T-helper 1 cell treated with Interleukin-12 subunit alpha and Interleukin-12 subunit beta and Interleukin-4 antibody, amounts not matched to agents 30 μg/mL and 1 μg/mL, for 36 hours (primary cell): ENCODE data around the gene PIN1.
"Not testable (repeated sequence)": the region's sequence is repeated elsewhere in the genome, so short reads cannot be mapped to it uniquely, and the experiment has no call there.

Source experiments
- H3K27ac Mint-ChIP-seq: one replicate; pipeline ENCODE4 v1.8.0; 2021; ENCODE audit warnings: mild to moderate bottlenecking, mixed read lengths
- H3K27me3 Mint-ChIP-seq: one replicate; pipeline ENCODE4 v1.8.0; 2021; ENCODE audit warnings: low read depth, mixed read lengths
- H3K36me3 Mint-ChIP-seq: one replicate; pipeline ENCODE4 v1.8.0; 2021; ENCODE audit warnings: low read depth, mixed read lengths
- H3K4me1 Mint-ChIP-seq: one replicate; pipeline ENCODE4 v1.8.0; 2021; ENCODE audit warnings: low read depth, mixed read lengths
- H3K4me3 Mint-ChIP-seq: one replicate; pipeline ENCODE4 v1.8.0; 2021; ENCODE audit warnings: mild to moderate bottlenecking, moderate library complexity, mixed read lengths
- H3K9me3 Mint-ChIP-seq: one replicate; pipeline ENCODE4 v1.8.0; 2021; ENCODE audit warnings: mixed read lengths

The PIN1 gene

DNA sequence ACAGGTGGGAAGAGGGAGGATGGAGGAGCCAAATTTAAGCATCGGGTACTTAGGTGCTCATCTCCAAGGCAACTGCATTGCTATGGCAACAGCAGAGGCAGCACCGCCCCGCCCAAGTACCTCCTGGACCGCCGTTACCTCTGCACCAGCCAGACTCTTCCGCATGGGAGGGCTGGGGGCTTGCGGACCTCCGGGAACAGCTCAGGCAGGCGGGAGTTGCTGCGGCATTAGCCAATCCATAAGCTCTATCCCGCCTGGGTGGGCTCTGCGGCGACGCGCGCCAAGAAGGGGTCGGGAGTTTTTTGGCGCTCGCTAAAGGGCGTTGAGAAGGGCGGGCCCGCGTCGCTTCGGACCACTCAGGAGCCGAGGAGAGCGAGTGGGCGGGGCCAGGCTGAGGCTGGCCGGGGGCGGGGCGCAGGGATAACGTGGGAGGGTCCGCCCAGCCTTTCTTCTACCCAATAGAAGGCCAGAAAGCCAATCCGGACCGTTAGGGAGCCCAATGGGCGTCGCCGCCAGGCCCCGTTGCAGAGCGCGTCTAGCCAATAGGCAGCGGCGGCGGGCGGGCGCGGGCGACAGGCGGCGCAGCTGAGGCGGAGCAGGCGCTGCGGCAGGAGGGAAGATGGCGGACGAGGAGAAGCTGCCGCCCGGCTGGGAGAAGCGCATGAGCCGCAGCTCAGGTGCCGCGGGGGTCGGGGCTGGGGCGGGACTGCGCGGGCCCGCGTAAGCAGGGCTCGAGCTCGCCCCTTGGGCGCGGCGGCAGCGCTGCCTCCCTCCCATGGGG is at the start of gene PIN1:
PIN1 (plus strand) TSS at position 593 of the 781 bp plus-strand sequence; CDS start at position 620, 27 bp downstream.
- H3K27ac Mint-ChIP-seq: peak within 1 kb of the TSS; percentile 88
- H3K4me1 Mint-ChIP-seq: peaks cover 15% of the 10 kb centered on the region
- H3K4me3 Mint-ChIP-seq: peak within 1 kb of the TSS; percentile 95
- H3K9me3 Mint-ChIP-seq: no peaks in the 10 kb centered on the region
- no peaks in the 10 kb centered on the region for H3K27me3 Mint-ChIP-seq
- H3K36me3 Mint-ChIP-seq: peaks cover 14% of the 10 kb centered on the region

DNA sequence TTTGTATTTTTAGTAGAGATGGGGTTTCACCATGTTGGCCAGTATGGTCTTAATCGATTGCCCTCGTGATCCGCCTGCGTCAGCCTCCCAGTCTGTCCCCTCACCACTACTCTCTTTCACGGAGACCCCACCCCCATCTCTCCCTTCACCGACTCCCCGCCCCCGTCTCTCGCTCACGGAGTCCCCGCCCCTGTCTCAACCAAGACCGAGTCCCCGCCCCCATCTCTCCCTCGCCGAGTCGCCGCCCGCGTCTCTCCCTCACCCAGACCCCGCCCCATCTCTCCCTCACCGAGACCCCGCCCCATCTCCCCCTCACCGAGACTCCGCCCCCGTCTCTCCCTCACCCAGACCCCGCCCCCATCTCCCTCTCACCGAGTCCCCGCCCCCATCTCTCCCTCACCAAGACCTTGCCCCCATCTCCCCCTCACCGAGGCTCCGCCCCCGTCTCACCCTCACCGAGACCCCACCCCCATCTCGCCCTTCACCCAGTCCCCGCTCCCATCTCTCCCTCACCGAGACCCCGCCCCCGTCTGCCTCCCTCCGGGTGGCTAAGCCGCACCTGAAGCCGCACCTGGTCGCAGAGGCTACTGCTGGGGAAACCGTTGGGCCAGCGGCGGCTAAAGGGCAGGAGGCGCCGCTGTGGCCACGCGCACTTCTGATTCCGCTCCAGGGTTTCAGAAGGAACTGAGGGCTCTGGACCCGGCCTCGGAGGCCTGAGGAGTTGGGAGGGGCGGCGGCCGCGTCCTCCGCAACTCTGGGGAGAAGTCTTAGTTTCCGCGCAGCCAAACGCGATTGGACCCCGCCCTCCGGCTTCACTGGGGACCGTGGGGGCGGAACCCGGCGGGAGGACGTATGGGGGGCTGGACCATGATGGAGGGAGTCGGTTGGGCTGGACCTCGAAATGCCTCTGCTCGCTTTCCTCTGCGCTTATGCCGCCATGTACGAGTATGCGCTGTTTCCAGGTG is 49.5 kb upstream of the PIN1 start:
- Mint-ChIP-seq H3K4me3 (peak overlapping the region; percentile 91), H3K36me3 (no peaks in the 10 kb centered on the region), H3K27me3 (no peaks in the 10 kb centered on the region), H3K9me3 (peaks cover 6% of the 10 kb centered on the region), H3K4me1 (peaks cover 20% of the 10 kb centered on the region), H3K27ac (peak overlapping the region; percentile 90)

DNA sequence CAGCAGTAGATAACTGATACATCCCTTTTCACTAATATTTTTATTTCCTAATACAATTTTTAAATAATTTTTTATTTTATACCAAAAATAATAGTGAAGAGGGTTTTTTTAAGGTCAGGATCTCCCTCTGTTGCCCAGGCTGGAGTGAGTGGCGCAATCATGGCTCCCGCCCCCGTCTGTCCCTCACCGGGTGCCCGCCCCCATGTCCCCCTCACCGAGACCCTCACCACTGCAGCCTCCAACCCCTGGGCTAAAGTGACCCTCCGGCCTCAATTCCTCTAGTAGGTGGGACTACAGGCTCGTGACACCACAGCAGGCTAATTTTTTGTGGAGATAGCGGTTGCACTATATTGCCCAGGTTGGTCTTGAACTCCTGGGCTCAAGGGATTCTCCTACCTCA is 48.8 kb upstream of the PIN1 start:
- Mint-ChIP-seq H3K4me1 (peaks cover 21% of the 10 kb centered on the region), H3K36me3 (no peaks in the 10 kb centered on the region), H3K27me3 (no peaks in the 10 kb centered on the region), H3K9me3 (peaks cover 6% of the 10 kb centered on the region), H3K4me3 (peak overlapping the region; percentile 91), H3K27ac (no peak overlapping the region)

DNA sequence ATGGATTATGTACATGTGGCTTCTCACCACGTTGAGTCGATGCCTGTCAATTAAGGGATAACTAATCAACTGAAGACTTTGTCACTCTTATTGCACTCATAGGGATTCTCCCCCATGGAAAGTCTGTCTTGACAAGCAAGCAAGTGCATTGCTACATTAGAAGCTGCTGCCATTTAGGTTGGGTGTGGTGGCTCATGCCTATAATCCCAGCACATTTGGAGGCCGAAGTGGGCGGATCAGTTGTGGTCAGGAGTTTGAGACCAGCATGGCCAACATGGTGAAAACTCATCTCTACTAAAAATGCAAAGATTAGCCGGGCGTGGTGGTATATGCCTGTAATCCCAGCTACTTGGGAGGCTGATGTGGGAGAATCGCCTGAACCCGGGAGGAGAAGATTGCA is 48.3 kb upstream of the PIN1 start:
- H3K27me3 Mint-ChIP-seq: no peaks in the 10 kb centered on the region
- peaks cover 23% of the 10 kb centered on the region for H3K4me1 Mint-ChIP-seq
- no peaks in the 10 kb centered on the region for H3K36me3 Mint-ChIP-seq
- peaks cover 6% of the 10 kb centered on the region for H3K9me3 Mint-ChIP-seq
- peak overlapping the region; percentile 63 for H3K4me3 Mint-ChIP-seq
- no peak overlapping the region for H3K27ac Mint-ChIP-seq

DNA sequence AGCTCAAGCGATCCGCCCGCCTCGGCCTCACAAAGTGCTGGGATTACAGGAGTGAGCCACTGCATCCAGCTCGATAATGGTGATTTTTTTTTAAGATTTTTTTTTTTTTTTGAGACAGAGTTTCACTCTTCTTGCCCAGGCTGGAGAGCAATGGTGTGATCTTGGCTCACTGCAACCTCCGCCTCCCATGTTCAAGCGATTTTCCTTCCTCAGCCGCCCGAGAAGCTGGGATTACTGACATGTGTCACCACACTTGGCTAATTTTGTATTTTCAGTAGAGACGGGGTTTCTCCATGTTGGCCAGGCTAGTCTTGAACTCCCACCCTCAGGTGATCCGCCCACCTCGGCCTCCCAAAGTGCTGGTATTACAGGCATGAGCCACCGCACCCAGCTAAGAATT is 46.5 kb upstream of the PIN1 start:
- H3K27me3 Mint-ChIP-seq, H3K4me3 Mint-ChIP-seq, H3K36me3 Mint-ChIP-seq, H3K27ac Mint-ChIP-seq, H3K9me3 Mint-ChIP-seq: not testable (repeated sequence)
- peaks cover 28% of the 10 kb centered on the region for H3K4me1 Mint-ChIP-seq

DNA sequence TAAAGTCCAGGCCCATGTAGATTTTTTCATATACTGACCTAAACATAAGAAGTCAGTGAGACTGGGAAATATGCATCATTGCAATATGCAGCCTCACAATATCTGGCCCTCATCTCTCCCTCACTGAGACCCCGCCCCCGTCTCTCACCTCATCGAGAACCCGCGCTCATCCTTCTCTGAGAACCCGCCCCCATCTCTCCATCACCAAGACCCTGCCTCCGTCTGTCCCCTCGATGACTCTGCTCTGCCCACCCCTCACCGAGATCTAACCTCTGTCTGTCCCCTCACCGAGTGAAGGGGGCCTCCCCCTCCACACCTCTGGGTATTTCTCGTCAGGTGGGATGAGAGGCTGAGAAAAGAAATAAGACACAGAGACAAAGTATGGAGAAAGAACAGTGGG is 46.1 kb upstream of the PIN1 start:
- Mint-ChIP-seq H3K4me1 (peaks cover 28% of the 10 kb centered on the region), H3K9me3 (peaks cover 4% of the 10 kb centered on the region), H3K27me3 (no peaks in the 10 kb centered on the region), H3K36me3 (peaks cover 5% of the 10 kb centered on the region), H3K27ac (no peak overlapping the region), H3K4me3 (peak overlapping the region; percentile 22)

DNA sequence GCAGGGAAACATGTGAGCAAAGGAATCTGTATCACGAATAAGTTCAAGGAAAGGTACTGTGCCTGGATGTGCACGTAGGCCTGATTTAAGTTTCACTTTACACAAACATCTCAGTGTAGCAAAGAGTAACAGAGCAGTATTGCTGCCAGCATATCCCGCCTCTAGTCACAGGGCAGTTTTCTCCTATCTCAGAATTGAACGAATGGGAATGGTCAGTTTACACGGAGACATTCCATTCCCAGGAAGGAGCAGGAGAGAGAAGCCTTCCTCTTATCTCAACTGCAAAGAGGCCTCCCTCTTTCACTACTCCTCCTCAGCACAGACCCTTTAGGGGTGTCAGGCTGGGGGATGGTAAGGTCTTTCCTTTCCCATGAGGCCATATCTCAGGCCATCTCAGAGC is 45.5 kb upstream of the PIN1 start:
- H3K9me3 Mint-ChIP-seq, H3K36me3 Mint-ChIP-seq, H3K27me3 Mint-ChIP-seq, H3K4me3 Mint-ChIP-seq, H3K27ac Mint-ChIP-seq: not testable (repeated sequence)
- peaks cover 24% of the 10 kb centered on the region for H3K4me1 Mint-ChIP-seq

DNA sequence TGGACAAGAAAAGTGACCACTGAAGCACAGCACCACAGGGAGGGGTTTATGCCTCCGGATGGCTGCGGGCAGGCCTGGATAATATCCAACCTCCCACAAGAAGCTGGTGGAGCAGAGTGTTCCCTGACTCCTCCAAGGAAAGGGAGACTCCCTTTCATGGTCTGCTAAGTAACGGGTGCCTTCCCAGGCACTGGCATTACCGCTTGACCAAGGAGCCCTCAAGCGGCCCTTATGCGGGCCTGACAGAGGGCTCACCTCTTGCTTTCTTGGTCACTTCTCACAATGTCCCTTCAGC is 44.1 kb upstream of the PIN1 start:
- not testable (repeated sequence) for H3K36me3 Mint-ChIP-seq, H3K4me3 Mint-ChIP-seq, H3K9me3 Mint-ChIP-seq, H3K27me3 Mint-ChIP-seq
- Mint-ChIP-seq H3K4me1 (peaks cover 21% of the 10 kb centered on the region), H3K27ac (peak overlapping the region; percentile 93)

DNA sequence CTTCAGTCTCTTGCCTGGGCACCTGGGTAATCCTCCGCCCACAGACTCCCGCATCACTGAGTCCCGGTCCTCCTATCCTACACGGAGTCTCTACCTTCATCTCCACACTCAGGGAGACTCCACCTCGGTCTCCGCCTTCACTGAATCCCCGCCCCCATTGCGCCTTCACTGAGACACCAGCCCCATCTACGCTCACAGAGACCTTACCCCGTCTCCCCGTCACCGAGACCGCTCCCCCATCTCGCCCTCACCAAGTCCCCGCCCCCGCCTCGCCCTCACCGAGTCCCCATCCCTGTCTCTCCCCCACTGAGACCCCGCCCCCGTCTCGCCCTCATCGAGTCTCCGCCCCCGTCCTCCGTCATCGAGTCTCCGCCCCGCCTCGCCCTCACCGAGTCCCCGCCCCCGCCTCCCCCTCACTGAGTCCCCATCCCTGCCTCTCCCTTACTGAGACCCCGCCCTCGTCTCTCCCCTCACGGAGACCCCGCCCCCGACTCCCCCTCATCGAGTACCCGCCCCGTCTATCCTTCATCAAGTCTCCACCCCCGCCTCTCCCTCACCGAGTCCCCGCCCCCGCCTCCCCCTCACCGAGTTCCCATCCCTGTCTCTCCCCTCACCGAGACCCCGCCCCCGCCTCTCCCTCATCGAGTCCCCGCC is 43.4 kb upstream of the PIN1 start:
- Mint-ChIP-seq H3K9me3 (peaks cover 4% of the 10 kb centered on the region), H3K27me3 (no peaks in the 10 kb centered on the region), H3K27ac (peak overlapping the region; percentile 93), H3K4me1 (peaks cover 23% of the 10 kb centered on the region), H3K36me3 (peaks cover 5% of the 10 kb centered on the region), H3K4me3 (peak overlapping the region; percentile 90)

DNA sequence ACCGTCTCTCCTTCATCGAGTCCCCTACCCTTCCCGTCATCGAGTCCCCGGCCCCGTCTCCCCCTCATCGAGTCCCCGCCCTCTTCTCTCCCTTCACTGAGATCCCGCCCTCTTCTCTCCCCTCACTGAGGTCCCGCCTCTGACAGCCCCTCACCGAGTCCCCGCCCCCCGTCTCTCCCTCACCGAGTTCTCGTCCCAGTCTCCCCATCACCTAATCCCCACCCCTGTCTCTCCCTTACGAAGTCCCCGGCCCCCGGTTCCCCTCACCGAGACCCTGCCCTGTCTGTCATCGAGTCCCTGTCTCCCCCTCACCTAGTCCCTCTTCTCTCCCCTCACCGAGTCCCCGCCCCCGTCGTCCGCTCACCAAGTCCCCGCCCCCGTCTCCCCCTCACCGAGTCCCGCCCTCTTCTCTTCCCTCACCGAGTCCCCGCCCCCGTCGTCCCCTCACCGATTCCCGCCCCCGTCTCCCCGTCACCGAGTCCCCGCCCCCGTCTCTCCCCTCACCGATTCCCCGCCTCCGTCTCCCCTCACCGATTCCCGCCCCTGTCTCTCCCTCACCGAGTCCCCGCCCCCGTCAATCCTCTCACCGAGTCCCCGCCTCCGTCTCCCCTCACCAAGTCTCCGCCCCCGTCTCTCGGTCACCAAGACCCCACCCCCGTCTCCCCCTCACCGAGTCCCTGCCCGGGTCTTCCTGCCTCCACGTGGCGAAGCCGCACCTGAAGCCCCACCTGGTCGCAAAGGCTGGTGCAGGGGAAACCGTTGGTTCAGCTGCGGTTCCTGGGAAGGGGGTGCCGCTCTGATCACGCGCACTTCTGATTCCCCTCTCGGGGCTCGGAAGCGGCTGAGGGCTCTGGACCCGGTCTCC is 42.7 kb upstream of the PIN1 start:
- Mint-ChIP-seq H3K4me1 (peaks cover 23% of the 10 kb centered on the region), H3K9me3 (peaks cover 4% of the 10 kb centered on the region), H3K27me3 (no peaks in the 10 kb centered on the region), H3K36me3 (peaks cover 5% of the 10 kb centered on the region), H3K27ac (peak overlapping the region; percentile 93), H3K4me3 (peak overlapping the region; percentile 90)

DNA sequence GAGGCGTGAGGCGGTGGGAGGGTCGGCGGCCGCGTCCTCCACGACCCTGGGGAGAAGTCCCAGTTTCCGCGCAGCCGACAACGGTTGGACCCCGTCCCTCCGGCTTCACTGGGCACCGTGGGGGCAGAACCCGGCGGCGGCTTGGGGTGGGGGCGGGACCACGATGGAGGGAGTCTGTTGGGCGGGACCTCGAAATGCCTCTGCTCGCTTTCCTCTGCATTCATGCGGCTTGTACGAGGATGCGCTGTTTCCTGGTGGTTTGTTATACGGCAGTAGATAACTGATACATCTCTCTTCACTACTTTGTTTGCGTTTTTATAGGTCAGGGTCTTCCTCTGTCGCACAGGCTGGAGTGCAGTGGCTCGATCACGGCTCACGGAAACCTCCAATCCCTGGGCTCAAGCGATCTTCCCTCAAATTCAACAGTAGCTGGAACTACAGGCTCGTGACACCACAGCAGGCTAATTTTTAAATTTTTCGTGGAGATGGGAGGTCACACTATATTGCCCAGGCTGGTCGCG is 42.0 kb upstream of the PIN1 start:
- peak overlapping the region; percentile 85 for H3K27ac Mint-ChIP-seq
- peaks cover 5% of the 10 kb centered on the region for H3K36me3 Mint-ChIP-seq
- H3K4me3 Mint-ChIP-seq: peak overlapping the region; percentile 90
- peaks cover 4% of the 10 kb centered on the region for H3K9me3 Mint-ChIP-seq
- no peaks in the 10 kb centered on the region for H3K27me3 Mint-ChIP-seq
- H3K4me1 Mint-ChIP-seq: peaks cover 22% of the 10 kb centered on the region

DNA sequence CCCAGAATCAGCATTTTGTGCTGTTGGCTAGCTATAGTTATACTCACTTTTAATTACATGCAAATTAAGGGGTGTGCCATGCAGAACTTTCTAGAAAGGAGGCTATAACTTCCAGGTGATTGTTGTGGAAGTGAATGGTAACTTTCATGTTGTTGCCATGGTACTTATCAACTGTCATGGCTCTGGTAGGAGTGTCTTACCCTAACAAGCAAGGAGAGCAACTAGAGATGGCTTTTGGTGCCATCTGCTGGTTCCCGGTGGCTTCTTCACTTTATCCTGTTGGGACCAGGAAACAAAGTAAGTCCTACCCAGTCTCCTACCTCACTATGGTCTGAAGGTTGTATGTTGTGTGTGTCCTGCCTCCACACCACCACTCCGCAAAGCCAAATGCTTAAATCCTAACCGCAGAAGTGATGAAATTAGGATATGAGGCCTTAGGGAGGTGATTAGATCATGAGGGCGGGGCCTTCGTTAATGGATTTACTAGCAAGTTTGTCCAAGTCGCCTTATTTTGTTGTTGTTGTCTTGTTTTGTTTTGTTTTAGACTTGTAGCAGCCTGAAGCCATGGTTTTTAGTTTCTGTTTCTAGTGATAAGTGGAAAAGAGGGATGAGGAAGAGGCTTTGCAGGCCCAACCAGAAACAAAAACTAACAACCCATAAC is 38.9 kb upstream of the PIN1 start:
- Mint-ChIP-seq H3K27ac (peak overlapping the region; percentile 73), H3K4me3 (no peak overlapping the region), H3K36me3 (peaks cover 5% of the 10 kb centered on the region), H3K27me3 (no peaks in the 10 kb centered on the region), H3K9me3 (peaks cover 4% of the 10 kb centered on the region), H3K4me1 (peaks cover 25% of the 10 kb centered on the region)

DNA sequence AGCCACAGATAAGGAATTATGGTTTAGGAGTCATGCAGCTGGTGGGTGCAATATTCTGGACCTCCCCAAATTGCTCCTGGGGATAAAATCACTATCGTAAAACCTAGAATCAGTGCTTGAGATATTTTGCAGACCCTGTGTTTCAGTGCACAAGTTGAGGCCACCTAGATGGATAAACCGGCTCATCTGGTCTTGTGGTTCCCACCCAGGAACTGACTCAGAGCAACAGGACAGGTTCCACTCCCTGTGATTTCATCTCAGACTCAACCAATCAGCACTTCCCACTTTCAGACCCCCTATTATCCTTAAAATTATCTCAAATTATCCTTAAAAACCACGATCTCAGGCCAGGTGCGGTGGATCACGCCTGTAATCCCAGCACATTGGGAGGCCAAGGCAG is 37.2 kb upstream of the PIN1 start:
- no peak overlapping the region for H3K4me3 Mint-ChIP-seq
- no peak overlapping the region for H3K27ac Mint-ChIP-seq
- H3K9me3 Mint-ChIP-seq: peaks cover 4% of the 10 kb centered on the region
- peaks cover 6% of the 10 kb centered on the region for H3K36me3 Mint-ChIP-seq
- peaks cover 20% of the 10 kb centered on the region for H3K4me1 Mint-ChIP-seq
- H3K27me3 Mint-ChIP-seq: no peaks in the 10 kb centered on the region
